ENCODE data around the gene AP1G2. TPM values are rescaled to one million over a fixed set of nuclear protein-coding genes. Genes with fewer than 3 reads are reported as not detected.
A peak's percentile ranks its signal among the peaks of the same experiment; 100 is the strongest.

The AP1G2 gene
- total and polyA plus RNA-seq, 2 of the 13 experiments (the other 11 are each of a cell fraction or from before 2014, with no cell fraction given) = 96.9 to 611 TPM

- TF ChIP-seq ZC3H4 (CRISPR knock-in tag; IDR thresholded peaks at IDR 0.05; ENCODE audit: borderline replicate concordance) (no peak), ATRX (CRISPR knock-in tag; IDR thresholded peaks at IDR 0.05; ENCODE audit: borderline replicate concordance) (no peak), ARNT (IDR thresholded peaks at IDR 0.05) (no peak), ZSCAN30 (CRISPR knock-in tag; IDR thresholded peaks at IDR 0.05) (no peak), ZNF572 (CRISPR knock-in tag; IDR thresholded peaks at IDR 0.05) (no peak), CHCHD3 (CRISPR knock-in tag; IDR thresholded peaks at IDR 0.05) (no peak), DPF2 (CRISPR knock-in tag; IDR thresholded peaks at IDR 0.05; ENCODE audit: borderline replicate concordance, low read depth) (peak; percentile 91), ZNF468 (CRISPR knock-in tag; IDR thresholded peaks at IDR 0.05) (0 out of 2 replicates have a peak, but pooled peaks have one; percentile 1), PBX3 (CRISPR knock-in tag; IDR thresholded peaks at IDR 0.05; ENCODE audit: borderline replicate concordance) (0 out of 2 replicates have a peak, but pooled peaks have one; percentile 81), NCOA1 (CRISPR knock-in tag; IDR thresholded peaks at IDR 0.05) (no peak), SMAD1 (CRISPR knock-in tag; IDR thresholded peaks at IDR 0.05; ENCODE audit: borderline replicate concordance, low read depth) (no peak; the same call in 1 of the 2 replicates), RFXANK (CRISPR knock-in tag; IDR thresholded peaks at IDR 0.05) (peak; percentile 74), ZNF354B (CRISPR knock-in tag; IDR thresholded peaks at IDR 0.05) (no peak), KMT2A (CRISPR knock-in tag; IDR thresholded peaks at IDR 0.05) (peak; percentile 67; the same call in 1 of the 2 replicates), TRAFD1 (CRISPR knock-in tag; IDR thresholded peaks at IDR 0.05; ENCODE audit: borderline replicate concordance) (peak; percentile 83; the same call in 1 of the 2 replicates), NFE2 (CRISPR knock-in tag; IDR thresholded peaks at IDR 0.05) (no peak), LBX2 (CRISPR knock-in tag; IDR thresholded peaks at IDR 0.05; ENCODE audit: borderline replicate concordance) (no peak), ZNF839 (CRISPR knock-in tag; IDR thresholded peaks at IDR 0.05; ENCODE audit: borderline replicate concordance) (0 out of 2 replicates have a peak, but pooled peaks have one; percentile 35), ZNF615 (CRISPR knock-in tag; IDR thresholded peaks at IDR 0.05; ENCODE audit: borderline replicate concordance) (no peak)
- TF ChIP-seq, protein P1, sequence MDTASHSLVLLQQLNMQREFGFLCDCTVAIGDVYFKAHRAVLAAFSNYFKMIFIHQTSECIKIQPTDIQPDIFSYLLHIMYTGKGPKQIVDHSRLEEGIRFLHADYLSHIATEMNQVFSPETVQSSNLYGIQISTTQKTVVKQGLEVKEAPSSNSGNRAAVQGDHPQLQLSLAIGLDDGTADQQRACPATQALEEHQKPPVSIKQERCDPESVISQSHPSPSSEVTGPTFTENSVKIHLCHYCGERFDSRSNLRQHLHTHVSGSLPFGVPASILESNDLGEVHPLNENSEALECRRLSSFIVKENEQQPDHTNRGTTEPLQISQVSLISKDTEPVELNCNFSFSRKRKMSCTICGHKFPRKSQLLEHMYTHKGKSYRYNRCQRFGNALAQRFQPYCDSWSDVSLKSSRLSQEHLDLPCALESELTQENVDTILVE (CRISPR knock-in tag; IDR thresholded peaks at IDR 0.05) = peak; percentile 87
- TF ChIP-seq, protein P2, sequence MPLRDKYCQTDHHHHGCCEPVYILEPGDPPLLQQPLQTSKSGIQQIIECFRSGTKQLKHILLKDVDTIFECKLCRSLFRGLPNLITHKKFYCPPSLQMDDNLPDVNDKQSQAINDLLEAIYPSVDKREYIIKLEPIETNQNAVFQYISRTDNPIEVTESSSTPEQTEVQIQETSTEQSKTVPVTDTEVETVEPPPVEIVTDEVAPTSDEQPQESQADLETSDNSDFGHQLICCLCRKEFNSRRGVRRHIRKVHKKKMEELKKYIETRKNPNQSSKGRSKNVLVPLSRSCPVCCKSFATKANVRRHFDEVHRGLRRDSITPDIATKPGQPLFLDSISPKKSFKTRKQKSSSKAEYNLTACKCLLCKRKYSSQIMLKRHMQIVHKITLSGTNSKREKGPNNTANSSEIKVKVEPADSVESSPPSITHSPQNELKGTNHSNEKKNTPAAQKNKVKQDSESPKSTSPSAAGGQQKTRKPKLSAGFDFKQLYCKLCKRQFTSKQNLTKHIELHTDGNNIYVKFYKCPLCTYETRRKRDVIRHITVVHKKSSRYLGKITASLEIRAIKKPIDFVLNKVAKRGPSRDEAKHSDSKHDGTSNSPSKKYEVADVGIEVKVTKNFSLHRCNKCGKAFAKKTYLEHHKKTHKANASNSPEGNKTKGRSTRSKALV (CRISPR knock-in tag; IDR thresholded peaks at IDR 0.05) = no peak
- TF ChIP-seq, protein P3, sequence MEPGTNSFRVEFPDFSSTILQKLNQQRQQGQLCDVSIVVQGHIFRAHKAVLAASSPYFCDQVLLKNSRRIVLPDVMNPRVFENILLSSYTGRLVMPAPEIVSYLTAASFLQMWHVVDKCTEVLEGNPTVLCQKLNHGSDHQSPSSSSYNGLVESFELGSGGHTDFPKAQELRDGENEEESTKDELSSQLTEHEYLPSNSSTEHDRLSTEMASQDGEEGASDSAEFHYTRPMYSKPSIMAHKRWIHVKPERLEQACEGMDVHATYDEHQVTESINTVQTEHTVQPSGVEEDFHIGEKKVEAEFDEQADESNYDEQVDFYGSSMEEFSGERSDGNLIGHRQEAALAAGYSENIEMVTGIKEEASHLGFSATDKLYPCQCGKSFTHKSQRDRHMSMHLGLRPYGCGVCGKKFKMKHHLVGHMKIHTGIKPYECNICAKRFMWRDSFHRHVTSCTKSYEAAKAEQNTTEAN (CRISPR knock-in tag; conservative IDR thresholded peaks at IDR 0.05) = peak; percentile 42; the same call in 1 of the 2 replicates
These were observed 45.9 kb upstream of the AP1G2 start (continued) for GRCh38 chr14:23613242-23614070.
